Neural cell (in vitro differentiated cells): ENCODE data around the gene GLI3. TPM values are rescaled to one million over a fixed set of nuclear protein-coding genes. Genes with fewer than 3 reads are reported as not detected.

Experiments used
- H2AFZ ChIP-seq: fragments of 200-600, 300-800 bp; sonication (generic), shearing (Covaris generic); 2 replicates; pipeline ENCODE4 v1.6.0; 2014; ENCODE audit warnings: low read depth, mild to moderate bottlenecking, antibody characterized with exemption, low read length, moderate library complexity
- H3F3A ChIP-seq: fragments of 200-600 bp; shearing (Covaris generic); 2 replicates; pipeline ENCODE4 v1.6.1; 2016; ENCODE audit warnings: mild to moderate bottlenecking, moderate library complexity, mixed read lengths, antibody characterized with exemption, low read length; ENCODE audit not compliant: insufficient read depth, poor library complexity, severe bottlenecking
- H3K27ac ChIP-seq: fragments of 200-600, 300-800 bp; sonication (generic), shearing (Covaris generic); 2 replicates; pipeline ENCODE4 v1.5.1; 2014; ENCODE audit warnings: mild to moderate bottlenecking, low read length, moderate library complexity
- H3K27me3 ChIP-seq: fragments of 300-800, 200-600 bp; sonication (generic), shearing (Covaris generic); 2 replicates; pipeline ENCODE4 v1.6.0; 2014; ENCODE audit warnings: mild to moderate bottlenecking, low read depth, low read length, moderate library complexity; ENCODE audit not compliant: insufficient read depth
- H3K36me3 ChIP-seq: fragments of 300-800, 200-600 bp; sonication (generic), shearing (Covaris generic); 2 replicates; pipeline ENCODE4 v1.5.1; 2014; ENCODE audit warnings: mild to moderate bottlenecking, antibody characterized with exemption, low read length, moderate library complexity; ENCODE audit not compliant: insufficient read depth
- H3K4me2 ChIP-seq: fragments of 300-800, 200-600 bp; sonication (generic), shearing (Covaris generic); 2 replicates; pipeline ENCODE4 v1.6.0; 2014; ENCODE audit warnings: mild to moderate bottlenecking, low read length
- H3K4me3 ChIP-seq: fragments of 300-800, 200-600 bp; sonication (generic), shearing (Covaris generic); 2 replicates; pipeline ENCODE4 v1.5.1; 2014; ENCODE audit warnings: mild to moderate bottlenecking, low read length, moderate library complexity
- H3K79me2 ChIP-seq: fragments of 200-600 bp; shearing (Covaris generic); replicated peaks from 2 replicates; pipeline ENCODE4 v1.6.0; 2014; ENCODE audit warnings: mild to moderate bottlenecking, low read length, moderate library complexity; ENCODE audit not compliant: insufficient read depth
- H3K9ac ChIP-seq: fragments of 300-800, 200-600 bp; sonication (generic), shearing (Covaris generic); 2 replicates; pipeline ENCODE4 v1.6.1; 2016; ENCODE audit warnings: mild to moderate bottlenecking, low read length, mixed read lengths
- H3K9me2 ChIP-seq: fragments of 200-600 bp; shearing (Covaris generic); 2 replicates; pipeline ENCODE4 v1.6.1; 2016; ENCODE audit warnings: mild to moderate bottlenecking, low read length, mixed read lengths; ENCODE audit not compliant: insufficient read depth
- H3K9me3 ChIP-seq: fragments of 200-600, 300-800 bp; sonication (generic), shearing (Covaris generic); 2 replicates; pipeline ENCODE4 v1.6.1; 2016; ENCODE audit warnings: mild to moderate bottlenecking, mixed run types, low read length, moderate library complexity, mixed read lengths
- H4K20me1 ChIP-seq: fragments of 200-600 bp; shearing (Covaris generic); 2 replicates; pipeline ENCODE4 v1.6.1; 2016; ENCODE audit warnings: mild to moderate bottlenecking, mixed run types; ENCODE audit not compliant: insufficient read depth
- CTCF ChIP-seq: fragments of 450-650 bp; IDR thresholded peaks from 2 replicates; pipeline ENCODE4 v1.5.1; 2014; ENCODE audit warnings: antibody characterized with exemption, mild to moderate bottlenecking, moderate library complexity; ENCODE audit not compliant: poor library complexity, severe bottlenecking
- EP300 ChIP-seq: fragments of 450-650 bp; conservative IDR thresholded peaks from 2 replicates; pipeline ENCODE4 v1.6.1; 2014; ENCODE audit warnings: antibody characterized with exemption, mild to moderate bottlenecking, moderate library complexity; ENCODE audit not compliant: poor library complexity, severe bottlenecking
- EZH2 ChIP-seq: fragments of 200-600, 300-800 bp; shearing (Covaris generic), sonication (generic); IDR thresholded peaks from 2 replicates; pipeline ENCODE4 v1.6.1; 2014; ENCODE audit warnings: antibody characterized with exemption, low read length, borderline replicate concordance, mild to moderate bottlenecking; ENCODE audit not compliant: insufficient read depth, poor library complexity, severe bottlenecking
- MXI1 ChIP-seq: fragments of 450-650 bp; conservative IDR thresholded peaks from 2 replicates; pipeline ENCODE4 v1.6.1; 2014; ENCODE audit warnings: antibody characterized with exemption, mild to moderate bottlenecking; ENCODE audit not compliant: poor library complexity, severe bottlenecking
- POLR2AphosphoS5 ChIP-seq: IDR thresholded peaks from 2 replicates; pipeline ENCODE4 v1.6.1; 2012
- RAD21 ChIP-seq: fragments of 450-650 bp; conservative IDR thresholded peaks from 2 replicates; pipeline ENCODE4 v1.6.1; 2014; ENCODE audit warnings: antibody characterized with exemption, mild to moderate bottlenecking, moderate library complexity
- REST ChIP-seq: IDR thresholded peaks from 2 replicates; pipeline ENCODE4 v1.6.1; 2012; ENCODE audit warnings: borderline replicate concordance
- SMC3 ChIP-seq: fragments of 450-650 bp; conservative IDR thresholded peaks from 2 replicates; pipeline ENCODE4 v1.6.1; 2014; ENCODE audit warnings: antibody characterized with exemption, mild to moderate bottlenecking, moderate library complexity; ENCODE audit not compliant: poor library complexity
- TAF1 ChIP-seq: IDR thresholded peaks from 2 replicates; pipeline ENCODE4 v1.6.1; 2012; ENCODE audit warnings: low read depth
- polyA plus RNA-seq: library from polyadenylated mRNA; depleted of rRNA; stranded (reverse); fragments of >200 nt; gene quantifications from 2 replicates; pipeline ENCODE4 v1.2.3, GENCODE V29; 2014

The GLI3 gene
- polyA plus RNA-seq, 1 donor from 2014 or later = 0.19 TPM

GRCh38 chr7:42023262-42023661, 213.7 kb downstream of the GLI3 start:
- Histone ChIP-seq H3K36me3 (no peaks in the 10 kb centered on the region), H3K9me2 (no peaks in the 10 kb centered on the region), H3K27ac (no peak overlapping the region), H4K20me1 (no peaks in the 10 kb centered on the region), H3K9ac (no peak overlapping the region), H3K79me2 (peaks cover 11% of the 10 kb centered on the region), H3K4me2 (no peak overlapping the region), H3K9me3 (no peaks in the 10 kb centered on the region), H3K27me3 (no peaks in the 10 kb centered on the region), H3F3A (no peaks in the 10 kb centered on the region), H2AFZ (no peak overlapping the region), H3K4me3 (no peak overlapping the region)
- TF ChIP-seq POLR2AphosphoS5 = no peak
- TF ChIP-seq CTCF = no peak
- TF ChIP-seq EZH2 = no peak
- TF ChIP-seq RAD21 = no peak
- no peak for TF ChIP-seq TAF1
- TF ChIP-seq MXI1 = no peak

- no peaks in the 10 kb centered on the region for H4K20me1 ChIP-seq
- H3K9me2 ChIP-seq = no peaks in the 10 kb centered on the region
These were observed 214.2 kb downstream of the GLI3 start for GRCh38 chr7:42022791-42023190.

More at GRCh38 chr7:42022791-42023190, 214.2 kb downstream of the GLI3 start:
- H3K36me3 ChIP-seq = no peaks in the 10 kb centered on the region
- H3F3A ChIP-seq = no peaks in the 10 kb centered on the region
- no peak for TF ChIP-seq EZH2
- no peak for TF ChIP-seq EP300
- no peak for TF ChIP-seq RAD21
- no peak for TF ChIP-seq MXI1
- no peak for TF ChIP-seq CTCF
- no peak for TF ChIP-seq SMC3
- no peak for TF ChIP-seq TAF1
- TF ChIP-seq REST = no peak
- TF ChIP-seq POLR2AphosphoS5 = no peak
- H2AFZ ChIP-seq = no peak overlapping the region
- peaks cover 11% of the 10 kb centered on the region for H3K79me2 ChIP-seq
- no peak overlapping the region for H3K4me3 ChIP-seq
- H3K4me2 ChIP-seq = no peak overlapping the region
- no peak overlapping the region for H3K27ac ChIP-seq
- no peaks in the 10 kb centered on the region for H3K9me3 ChIP-seq
- no peaks in the 10 kb centered on the region for H3K27me3 ChIP-seq
- H3K9ac ChIP-seq = no peak overlapping the region
